ENCODE results near the gene HS1BP3. TPM values are rescaled to one million over a fixed set of nuclear protein-coding genes. Genes with fewer than 3 reads are reported as not detected.

The HS1BP3 gene
- total RNA-seq, 1 donor from 2014 or later, result 21.0 TPM

- peaks cover 15% of the 10 kb centered on the region for H3K4me1 ChIP-seq (ENCODE audit: insufficient read depth, low read length)
- no peak overlapping the region for H3K27ac ChIP-seq (ENCODE audit: low read depth, low read length)
- no peak for FAIRE-seq
- H3K4me1 Mint-ChIP-seq (ENCODE audit: low read depth, unreplicated experiment), result peaks cover 10% of the 10 kb centered on the region
- no peak overlapping the region for H3K4me3 ChIP-seq (ENCODE audit: insufficient read depth, low read depth, low read length)
- H3K4me3 Mint-ChIP-seq (ENCODE audit: unreplicated experiment), result no peak overlapping the region
- H2AFZ ChIP-seq (ENCODE audit: low read depth, low read length), result no peak overlapping the region
- H3K9me3 ChIP-seq (ENCODE audit: insufficient read depth, low read depth, low read length), result no peaks in the 10 kb centered on the region
- H3K79me2 ChIP-seq (ENCODE audit: insufficient read depth, low read length), result no peaks in the 10 kb centered on the region
- DNase-seq (ENCODE audit: low read depth), result no peak
- no peak overlapping the region for H3K27ac Mint-ChIP-seq (ENCODE audit: unreplicated experiment)
- H3K36me3 Mint-ChIP-seq (ENCODE audit: low read depth, unreplicated experiment), result peaks cover 6% of the 10 kb centered on the region
- TF ChIP-seq CTCF (IDR thresholded peaks at IDR 0.05; ENCODE audit: insufficient read depth, low read depth, low read length) (no peak), EZH2 (IDR thresholded peaks at IDR 0.05; ENCODE audit: insufficient read depth, low read length) (no peak)
- H3K9me3 Mint-ChIP-seq (ENCODE audit: unreplicated experiment), result no peaks in the 10 kb centered on the region
- peaks cover 4% of the 10 kb centered on the region for H4K20me1 ChIP-seq (ENCODE audit: insufficient read depth, low read length)
- H3K27me3 ChIP-seq (ENCODE audit: insufficient read depth, low read length), result peaks cover 4% of the 10 kb centered on the region
- H3K9ac ChIP-seq (ENCODE audit: low read length), result no peak overlapping the region
- H3K27me3 Mint-ChIP-seq (ENCODE audit: low read depth, unreplicated experiment), result no peaks in the 10 kb centered on the region
- H3K36me3 ChIP-seq (ENCODE audit: insufficient read depth, low read length), result no peaks in the 10 kb centered on the region
- no peak overlapping the region for H3K4me2 ChIP-seq (ENCODE audit: low read length)
These were observed 21.2 kb downstream of the HS1BP3 start for GRCh38 chr2:20629581-20630171.

GRCh38 chr2:20629181-20629580 lies 21.7 kb downstream of the HS1BP3 start:
- H2AFZ ChIP-seq (ENCODE audit: low read depth, low read length), result no peak overlapping the region
- H4K20me1 ChIP-seq (ENCODE audit: insufficient read depth, low read length), result peaks cover 3% of the 10 kb centered on the region
- H3K27ac ChIP-seq (ENCODE audit: low read depth, low read length), result no peak overlapping the region
- no peak for FAIRE-seq
- no peaks in the 10 kb centered on the region for H3K79me2 ChIP-seq (ENCODE audit: insufficient read depth, low read length)
- H3K9me3 ChIP-seq (ENCODE audit: insufficient read depth, low read depth, low read length), result no peaks in the 10 kb centered on the region
- no peak overlapping the region for H3K4me3 ChIP-seq (ENCODE audit: insufficient read depth, low read depth, low read length)
- H3K4me1 ChIP-seq (ENCODE audit: insufficient read depth, low read length), result peaks cover 10% of the 10 kb centered on the region
- DNase-seq (ENCODE audit: low read depth), result no peak
- TF ChIP-seq CTCF (IDR thresholded peaks at IDR 0.05; ENCODE audit: insufficient read depth, low read depth, low read length) (no peak), EZH2 (IDR thresholded peaks at IDR 0.05; ENCODE audit: insufficient read depth, low read length) (no peak)
- H3K4me1 Mint-ChIP-seq (ENCODE audit: low read depth, unreplicated experiment), result peaks cover 6% of the 10 kb centered on the region
- H3K27me3 Mint-ChIP-seq (ENCODE audit: low read depth, unreplicated experiment), result no peaks in the 10 kb centered on the region
- no peak overlapping the region for H3K9ac ChIP-seq (ENCODE audit: low read length)
- H3K9me3 Mint-ChIP-seq (ENCODE audit: unreplicated experiment), result no peaks in the 10 kb centered on the region
- no peak overlapping the region for H3K27ac Mint-ChIP-seq (ENCODE audit: unreplicated experiment)
- peaks cover 6% of the 10 kb centered on the region for H3K36me3 Mint-ChIP-seq (ENCODE audit: low read depth, unreplicated experiment)
- peaks cover 4% of the 10 kb centered on the region for H3K27me3 ChIP-seq (ENCODE audit: insufficient read depth, low read length)
- no peak overlapping the region for H3K4me2 ChIP-seq (ENCODE audit: low read length)
- H3K4me3 Mint-ChIP-seq (ENCODE audit: unreplicated experiment), result no peak overlapping the region
- no peaks in the 10 kb centered on the region for H3K36me3 ChIP-seq (ENCODE audit: insufficient read depth, low read length)

GRCh38 chr2:20627712-20628380 lies 23.1 kb downstream of the HS1BP3 start:
- peaks cover 5% of the 10 kb centered on the region for H3K4me1 ChIP-seq (ENCODE audit: insufficient read depth, low read length)
- no peaks in the 10 kb centered on the region for H3K9me3 ChIP-seq (ENCODE audit: insufficient read depth, low read depth, low read length)
- FAIRE-seq, result no peak
- H3K27me3 ChIP-seq (ENCODE audit: insufficient read depth, low read length), result peaks cover 4% of the 10 kb centered on the region
- H3K4me3 ChIP-seq (ENCODE audit: insufficient read depth, low read depth, low read length), result no peak overlapping the region
- DNase-seq (ENCODE audit: low read depth), result no peak
- no peak overlapping the region for H2AFZ ChIP-seq (ENCODE audit: low read depth, low read length)
- H4K20me1 ChIP-seq (ENCODE audit: insufficient read depth, low read length), result no peaks in the 10 kb centered on the region
- H3K4me2 ChIP-seq (ENCODE audit: low read length), result no peak overlapping the region
- Mint-ChIP-seq H3K4me1 (ENCODE audit: low read depth, unreplicated experiment) (peaks cover 5% of the 10 kb centered on the region), H3K36me3 (ENCODE audit: low read depth, unreplicated experiment) (peaks cover 8% of the 10 kb centered on the region), H3K4me3 (ENCODE audit: unreplicated experiment) (no peak overlapping the region), H3K9me3 (ENCODE audit: unreplicated experiment) (no peaks in the 10 kb centered on the region), H3K27ac (ENCODE audit: unreplicated experiment) (no peak overlapping the region), H3K27me3 (ENCODE audit: low read depth, unreplicated experiment) (peaks cover 2% of the 10 kb centered on the region)
- TF ChIP-seq CTCF (IDR thresholded peaks at IDR 0.05; ENCODE audit: insufficient read depth, low read depth, low read length) (no peak), EZH2 (IDR thresholded peaks at IDR 0.05; ENCODE audit: insufficient read depth, low read length) (no peak)
- H3K27ac ChIP-seq (ENCODE audit: low read depth, low read length), result no peak overlapping the region
- no peaks in the 10 kb centered on the region for H3K36me3 ChIP-seq (ENCODE audit: insufficient read depth, low read length)
- H3K79me2 ChIP-seq (ENCODE audit: insufficient read depth, low read length), result no peaks in the 10 kb centered on the region
- H3K9ac ChIP-seq (ENCODE audit: low read length), result no peak overlapping the region

All from astrocyte (in vitro differentiated cells and primary cell).